Measurements from ENCODE around the gene ADAMTS20.

- TF ChIP-seq CTCF (IDR thresholded peaks at IDR 0.05; ENCODE audit: low read depth, low read length, poor library complexity, severe bottlenecking) (no peak), EZH2phosphoT487 (IDR thresholded peaks at IDR 0.05; ENCODE audit: borderline replicate concordance, low read length) (no peak)
Measured at GRCh38 chr12:43599066-43599465, 47.1 kb upstream of the ADAMTS20 start.
